Fibroblast of skin of left quadriceps (primary cell): Measurements from ENCODE around the gene RBM17.
A peak's percentile ranks its signal among the peaks of the same experiment; 100 is the strongest.
"Not testable (repeated sequence)": the region's sequence is repeated elsewhere in the genome, so short reads cannot be mapped to it uniquely, and the experiment has no call there.

Experiments
- DNase-seq, 2 experiments: peaks; one replicate each; pipeline ENCODE4 v3.0.0-alpha.2; 2013; ENCODE audit warnings: low read depth in 2 of 2

RBM17 gene

GRCh38 chr10:6136215-6137201 is 47.7 kb downstream of the RBM17 start:
- DNase-seq: peak in 1 of 2 experiments; percentile 56

- no peak for DNase-seq
Observed at GRCh38 chr10:6138456-6138855, 49.6 kb downstream of the RBM17 start.

GRCh38 chr10:6139470-6139869 is 50.6 kb downstream of the RBM17 start:
- DNase-seq: no peak

- DNase-seq: no peak
Observed at GRCh38 chr10:6140141-6140841, 51.5 kb downstream of the RBM17 start.

- DNase-seq: no peak
Observed at GRCh38 chr10:6140965-6141295, 52.1 kb downstream of the RBM17 start.

- peak; percentile 86 to 87 for DNase-seq
Observed at GRCh38 chr10:6141296-6142151, 52.7 kb downstream of the RBM17 start.

GRCh38 chr10:6142186-6142585 is 53.4 kb downstream of the RBM17 start:
- DNase-seq: not testable (repeated sequence)

- no peak for DNase-seq
Observed at GRCh38 chr10:6142644-6143043, 53.8 kb downstream of the RBM17 start.

- DNase-seq: no peak
Observed at GRCh38 chr10:6143181-6143580, 54.3 kb downstream of the RBM17 start.

GRCh38 chr10:6144406-6145165 is 55.8 kb downstream of the RBM17 start:
- peak; percentile 55 to 63 for DNase-seq

- no peak for DNase-seq
Observed at GRCh38 chr10:6145166-6145987, 56.5 kb downstream of the RBM17 start.

- DNase-seq: no peak
Observed at GRCh38 chr10:6146013-6146785, 57.4 kb downstream of the RBM17 start.

- DNase-seq: no peak
Observed at GRCh38 chr10:6146921-6147320, 58.1 kb downstream of the RBM17 start.

- DNase-seq: no peak
Observed at GRCh38 chr10:6148251-6148701, 59.4 kb downstream of the RBM17 start.

GRCh38 chr10:6148908-6149307 is 60.1 kb downstream of the RBM17 start:
- DNase-seq: no peak

- no peak for DNase-seq
Observed at GRCh38 chr10:6151087-6151977, 62.5 kb downstream of the RBM17 start.

GRCh38 chr10:6153845-6154244 is 65.0 kb downstream of the RBM17 start:
- no peak for DNase-seq

- no peak for DNase-seq
Observed at GRCh38 chr10:6154566-6154965, 65.7 kb downstream of the RBM17 start.
